Liver (tissue), 9 donors: ENCODE results near the gene OR52I2. TPM values are rescaled to one million over a fixed set of nuclear protein-coding genes. Genes with fewer than 3 reads are reported as not detected.

Source experiments
- DNase-seq: peaks from one replicate; pipeline ENCODE4 v3.0.0-alpha.2; 2017; ENCODE audit warnings: low spot score
- H3K27ac ChIP-seq, 2 donors: one replicate each; pipeline ENCODE4 v1.7.0; 2013; ENCODE audit warnings: inconsistent platforms in 2 of 2, low read length in 2 of 2, control low read depth in 1 of 2, low read depth in 1 of 2, mild to moderate bottlenecking in 1 of 2
- H3K27me3 ChIP-seq, 4 donors: one replicate each; pipeline versions ENCODE4 v1.6.1 to v1.7.0; 2013; ENCODE audit warnings: low read length in 3 of 4, inconsistent platforms in 1 of 4, mild to moderate bottlenecking in 1 of 4, moderate library complexity in 1 of 4; ENCODE audit not compliant: control insufficient read depth in 4 of 4, insufficient read depth in 4 of 4
- H3K36me3 ChIP-seq, 4 donors: one replicate each; pipeline versions ENCODE4 v1.6.1 to v1.7.0; 2013; ENCODE audit warnings: low read length in 3 of 4, mild to moderate bottlenecking in 3 of 4, low read depth in 1 of 4, moderate library complexity in 1 of 4; ENCODE audit not compliant: control insufficient read depth in 4 of 4, insufficient read depth in 3 of 4
- H3K4me1 ChIP-seq, 4 donors: one replicate each; pipeline versions ENCODE4 v1.6.1 to v1.7.0; 2013; ENCODE audit warnings: low read length in 3 of 4, mild to moderate bottlenecking in 3 of 4, moderate library complexity in 1 of 4; ENCODE audit not compliant: control insufficient read depth in 4 of 4, insufficient read depth in 4 of 4
- H3K4me3 ChIP-seq, 3 donors: one replicate each; pipeline versions ENCODE4 v1.6.1 to v1.7.0; 2013; ENCODE audit warnings: low read length in 3 of 3, control low read depth in 1 of 3, low read depth in 1 of 3, mild to moderate bottlenecking in 1 of 3
- H3K9ac ChIP-seq, 2 donors: one replicate each; pipeline ENCODE4 v1.7.0; 2013; ENCODE audit warnings: low read length in 2 of 2, mild to moderate bottlenecking in 2 of 2, moderate library complexity in 2 of 2, control low read depth in 1 of 2, low read depth in 1 of 2
- H3K9me3 ChIP-seq, 4 donors: one replicate each; pipeline versions ENCODE4 v1.6.1 to v1.7.0; 2013; ENCODE audit warnings: low read length in 3 of 4; ENCODE audit not compliant: control insufficient read depth in 4 of 4
- CTCF ChIP-seq: fragments of 150-350 bp; IDR thresholded peaks from 2 replicates; pipeline ENCODE4 v1.5.1; 2017; ENCODE audit warnings: improper control_type of control experiment, low read depth, low read length; ENCODE audit not compliant: missing input control
- FOXA1 ChIP-seq: IDR thresholded peaks from 2 replicates; pipeline ENCODE4 v1.6.1; 2016; ENCODE audit warnings: antibody characterized with exemption
- FOXA2 ChIP-seq: IDR thresholded peaks from 2 replicates; pipeline ENCODE4 v1.6.1; 2016; ENCODE audit warnings: antibody characterized with exemption
- GABPA ChIP-seq, 2 donors: IDR thresholded peaks in 1 of 2; conservative IDR thresholded peaks in 1 of 2; 2 replicates each; pipeline ENCODE4 v1.6.1; 2016; ENCODE audit warnings: antibody characterized with exemption in 2 of 2, mild to moderate bottlenecking in 1 of 2, moderate library complexity in 1 of 2
- HNF4A ChIP-seq, 2 donors: conservative IDR thresholded peaks; 2 replicates each; pipeline ENCODE4 v1.6.1; 2016; ENCODE audit warnings: antibody characterized with exemption in 2 of 2, mild to moderate bottlenecking in 2 of 2
- MAX ChIP-seq: IDR thresholded peaks from 2 replicates; pipeline ENCODE4 v1.6.1; 2016; ENCODE audit warnings: antibody characterized with exemption
- RAD21 ChIP-seq, 2 donors: IDR thresholded peaks; 2 replicates each; pipeline ENCODE4 v1.6.1; 2016; ENCODE audit warnings: antibody characterized with exemption in 2 of 2, mild to moderate bottlenecking in 2 of 2
- RXRA ChIP-seq, 2 donors: IDR thresholded peaks; 2 replicates each; pipeline ENCODE4 v1.6.1; 2017 to 2018; ENCODE audit warnings: antibody characterized with exemption in 2 of 2, mild to moderate bottlenecking in 1 of 2
- SP1 ChIP-seq: IDR thresholded peaks from 2 replicates; pipeline ENCODE4 v1.6.1; 2018; ENCODE audit warnings: antibody characterized with exemption, mild to moderate bottlenecking
- TAF1 ChIP-seq: conservative IDR thresholded peaks from 2 replicates; pipeline ENCODE4 v1.6.1; 2016; ENCODE audit warnings: antibody characterized with exemption, mild to moderate bottlenecking
- YY1 ChIP-seq: IDR thresholded peaks from 2 replicates; pipeline ENCODE4 v1.6.1; 2016; ENCODE audit warnings: antibody characterized with exemption, mild to moderate bottlenecking
- WGBS: extraction: QIAGEN DNeasy Blood & Tissue Kit; methylation state at CpG from one replicate; pipeline ENCODE4 v1.1.7; 2013; 5-methylcytosine and 5-hydroxymethylcytosine counted together
- polyA plus RNA-seq, 2 donors: library from polyadenylated mRNA; stranded (reverse) in 1 of 2; unstranded in 1 of 2; fragments of 200-250 nt in 1 of 2; fragments of >200 nt in 1 of 2; fragmentation: Nextera tagmentation in 1 of 2; extraction: Ambion mirVana in 1 of 2; gene quantifications; one replicate each; pipeline versions ENCODE4 v1.2.1 to v1.2.3, GENCODE V29; 2013 to 2015
- total RNA-seq, 2 donors: library from RNA; depleted of rRNA; stranded (reverse); fragments of >200 nt; gene quantifications; one replicate each; pipeline ENCODE4 v1.2.3, GENCODE V29; 2014
- TF ChIP-seq, protein P1 (sequence below): IDR thresholded peaks from 2 replicates; pipeline ENCODE4 v1.6.1; 2016; ENCODE audit warnings: antibody characterized with exemption, mild to moderate bottlenecking
- TF ChIP-seq, protein P2 (sequence below): IDR thresholded peaks from 2 replicates; pipeline ENCODE4 v1.6.1; 2016; ENCODE audit warnings: antibody characterized with exemption
- TF ChIP-seq, protein P3 (sequence below): IDR thresholded peaks from 2 replicates; pipeline ENCODE4 v1.6.1; 2016; ENCODE audit warnings: antibody characterized with exemption
- donor health status: healthy.
- donor health status: healthy.
- donor health status: healthy.
- donor health status: healthy.
- donor health status: healthy.

OR52I2 gene
- total and polyA plus RNA-seq, 4 donors: under 0.01 TPM; not detected in 3

- 45% methylated on average over 15 of the region's 15 CpGs for WGBS
These were observed 44.9 kb downstream of the OR52I2 start for GRCh38 chr11:4626207-4627099.

GRCh38 chr11:4636136-4636535, 54.6 kb downstream of the OR52I2 start:
- TF ChIP-seq HNF4A (conservative IDR thresholded peaks at IDR 0.05) (no peak), FOXA2 (no peak), FOXA1 (no peak), TAF1 (no peak), GABPA (IDR thresholded peaks at IDR 0.05 in 1 of 2, conservative IDR thresholded peaks at IDR 0.05 in 1 of 2) (no peak)
- TF ChIP-seq, protein P1, sequence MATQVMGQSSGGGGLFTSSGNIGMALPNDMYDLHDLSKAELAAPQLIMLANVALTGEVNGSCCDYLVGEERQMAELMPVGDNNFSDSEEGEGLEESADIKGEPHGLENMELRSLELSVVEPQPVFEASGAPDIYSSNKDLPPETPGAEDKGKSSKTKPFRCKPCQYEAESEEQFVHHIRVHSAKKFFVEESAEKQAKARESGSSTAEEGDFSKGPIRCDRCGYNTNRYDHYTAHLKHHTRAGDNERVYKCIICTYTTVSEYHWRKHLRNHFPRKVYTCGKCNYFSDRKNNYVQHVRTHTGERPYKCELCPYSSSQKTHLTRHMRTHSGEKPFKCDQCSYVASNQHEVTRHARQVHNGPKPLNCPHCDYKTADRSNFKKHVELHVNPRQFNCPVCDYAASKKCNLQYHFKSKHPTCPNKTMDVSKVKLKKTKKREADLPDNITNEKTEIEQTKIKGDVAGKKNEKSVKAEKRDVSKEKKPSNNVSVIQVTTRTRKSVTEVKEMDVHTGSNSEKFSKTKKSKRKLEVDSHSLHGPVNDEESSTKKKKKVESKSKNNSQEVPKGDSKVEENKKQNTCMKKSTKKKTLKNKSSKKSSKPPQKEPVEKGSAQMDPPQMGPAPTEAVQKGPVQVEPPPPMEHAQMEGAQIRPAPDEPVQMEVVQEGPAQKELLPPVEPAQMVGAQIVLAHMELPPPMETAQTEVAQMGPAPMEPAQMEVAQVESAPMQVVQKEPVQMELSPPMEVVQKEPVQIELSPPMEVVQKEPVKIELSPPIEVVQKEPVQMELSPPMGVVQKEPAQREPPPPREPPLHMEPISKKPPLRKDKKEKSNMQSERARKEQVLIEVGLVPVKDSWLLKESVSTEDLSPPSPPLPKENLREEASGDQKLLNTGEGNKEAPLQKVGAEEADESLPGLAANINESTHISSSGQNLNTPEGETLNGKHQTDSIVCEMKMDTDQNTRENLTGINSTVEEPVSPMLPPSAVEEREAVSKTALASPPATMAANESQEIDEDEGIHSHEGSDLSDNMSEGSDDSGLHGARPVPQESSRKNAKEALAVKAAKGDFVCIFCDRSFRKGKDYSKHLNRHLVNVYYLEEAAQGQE: no peak
- TF ChIP-seq, protein P2, sequence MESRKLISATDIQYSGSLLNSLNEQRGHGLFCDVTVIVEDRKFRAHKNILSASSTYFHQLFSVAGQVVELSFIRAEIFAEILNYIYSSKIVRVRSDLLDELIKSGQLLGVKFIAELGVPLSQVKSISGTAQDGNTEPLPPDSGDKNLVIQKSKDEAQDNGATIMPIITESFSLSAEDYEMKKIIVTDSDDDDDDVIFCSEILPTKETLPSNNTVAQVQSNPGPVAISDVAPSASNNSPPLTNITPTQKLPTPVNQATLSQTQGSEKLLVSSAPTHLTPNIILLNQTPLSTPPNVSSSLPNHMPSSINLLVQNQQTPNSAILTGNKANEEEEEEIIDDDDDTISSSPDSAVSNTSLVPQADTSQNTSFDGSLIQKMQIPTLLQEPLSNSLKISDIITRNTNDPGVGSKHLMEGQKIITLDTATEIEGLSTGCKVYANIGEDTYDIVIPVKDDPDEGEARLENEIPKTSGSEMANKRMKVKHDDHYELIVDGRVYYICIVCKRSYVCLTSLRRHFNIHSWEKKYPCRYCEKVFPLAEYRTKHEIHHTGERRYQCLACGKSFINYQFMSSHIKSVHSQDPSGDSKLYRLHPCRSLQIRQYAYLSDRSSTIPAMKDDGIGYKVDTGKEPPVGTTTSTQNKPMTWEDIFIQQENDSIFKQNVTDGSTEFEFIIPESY: no peak
- Histone ChIP-seq H3K4me3 (no peak overlapping the region), H3K27ac (no peak overlapping the region), H3K9ac (no peak overlapping the region), H3K9me3 (no peaks in the 10 kb centered on the region), H3K27me3 (peaks cover 0 to 6% (median 0%) of the 10 kb centered on the region in 4 donors), H3K36me3 (no peaks in the 10 kb centered on the region), H3K4me1 (peaks cover 0 to 3% (median 2%) of the 10 kb centered on the region in 4 donors)
- DNase-seq: no peak
- WGBS: 65% methylated on average over 2 of the region's 2 CpGs

More at GRCh38 chr11:4626207-4627099, 44.9 kb downstream of the OR52I2 start:
- no peak overlapping the region for H3K9ac ChIP-seq
- H3K9me3 ChIP-seq: peaks cover 2 to 13% (median 8%) of the 10 kb centered on the region in 4 donors
- H3K27ac ChIP-seq: no peak overlapping the region
- peaks cover 0 to 4% (median 0%) of the 10 kb centered on the region in 4 donors for H3K27me3 ChIP-seq
- H3K36me3 ChIP-seq: no peaks in the 10 kb centered on the region
- no peaks in the 10 kb centered on the region for H3K4me1 ChIP-seq
- peak; percentile 65 for DNase-seq
- TF ChIP-seq MAX (no peak), RAD21 (IDR thresholded peaks at IDR 0.05) (peak; percentile 69 to 75), RXRA (IDR thresholded peaks at IDR 0.05) (no peak), GABPA (IDR thresholded peaks at IDR 0.05 in 1 of 2, conservative IDR thresholded peaks at IDR 0.05 in 1 of 2) (no peak), CTCF (peak; percentile 56), SP1 (no peak), YY1 (no peak)
- TF ChIP-seq, protein P3, sequence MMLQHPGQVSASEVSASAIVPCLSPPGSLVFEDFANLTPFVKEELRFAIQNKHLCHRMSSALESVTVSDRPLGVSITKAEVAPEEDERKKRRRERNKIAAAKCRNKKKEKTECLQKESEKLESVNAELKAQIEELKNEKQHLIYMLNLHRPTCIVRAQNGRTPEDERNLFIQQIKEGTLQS: no peak
- no peak overlapping the region for H3K4me3 ChIP-seq
